Prostate gland (tissue), 2 donors: ENCODE results near the gene MFAP3L.

Experiments used
- POLR2A ChIP-seq: fragments of 450-650 bp; IDR thresholded peaks from one replicate; pipeline ENCODE4 v1.6.1; 2016; ENCODE audit warnings: antibody characterized with exemption, mild to moderate bottlenecking
- POLR2AphosphoS5 ChIP-seq: sonication (generic); formaldehyde crosslinking; IDR thresholded peaks from one replicate; pipeline ENCODE4 v1.6.1; 2017; ENCODE audit warnings: antibody characterized with exemption
- TF ChIP-seq, protein P1 (sequence below), 4 experiments: fragments of 200-600 bp in 2 of 4; fragments of 450-650 bp in 2 of 4; sonication (generic) in 2 of 4; IDR thresholded peaks; 1 replicate in 3 of 4; 2 replicates in 1 of 4; pipeline ENCODE4 v1.5.1; 2016 to 2019; ENCODE audit warnings: antibody characterized with exemption in 4 of 4, mild to moderate bottlenecking in 2 of 4, moderate library complexity in 2 of 4

DNA sequence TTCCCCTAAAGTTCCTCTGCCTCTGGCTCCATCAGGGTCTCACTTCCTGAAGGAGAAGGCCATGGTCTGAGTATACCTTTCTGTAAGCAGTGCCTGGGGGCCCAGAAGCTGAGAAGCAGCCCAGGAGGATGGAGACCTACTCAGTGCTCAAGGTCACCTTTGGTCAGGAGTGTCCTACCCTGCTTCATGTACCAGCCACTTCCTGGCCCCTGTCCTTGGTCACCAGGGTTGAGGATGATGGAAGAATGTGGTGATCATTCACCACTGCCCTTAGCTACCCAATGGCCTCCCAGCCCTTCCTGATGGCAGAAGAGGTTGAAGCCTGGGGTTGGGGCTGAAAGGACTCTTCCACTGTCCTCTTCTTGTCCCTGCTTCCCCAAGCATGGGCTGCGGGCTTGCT, 9.0 kb upstream of the MFAP3L start:
- TF ChIP-seq, protein P1, sequence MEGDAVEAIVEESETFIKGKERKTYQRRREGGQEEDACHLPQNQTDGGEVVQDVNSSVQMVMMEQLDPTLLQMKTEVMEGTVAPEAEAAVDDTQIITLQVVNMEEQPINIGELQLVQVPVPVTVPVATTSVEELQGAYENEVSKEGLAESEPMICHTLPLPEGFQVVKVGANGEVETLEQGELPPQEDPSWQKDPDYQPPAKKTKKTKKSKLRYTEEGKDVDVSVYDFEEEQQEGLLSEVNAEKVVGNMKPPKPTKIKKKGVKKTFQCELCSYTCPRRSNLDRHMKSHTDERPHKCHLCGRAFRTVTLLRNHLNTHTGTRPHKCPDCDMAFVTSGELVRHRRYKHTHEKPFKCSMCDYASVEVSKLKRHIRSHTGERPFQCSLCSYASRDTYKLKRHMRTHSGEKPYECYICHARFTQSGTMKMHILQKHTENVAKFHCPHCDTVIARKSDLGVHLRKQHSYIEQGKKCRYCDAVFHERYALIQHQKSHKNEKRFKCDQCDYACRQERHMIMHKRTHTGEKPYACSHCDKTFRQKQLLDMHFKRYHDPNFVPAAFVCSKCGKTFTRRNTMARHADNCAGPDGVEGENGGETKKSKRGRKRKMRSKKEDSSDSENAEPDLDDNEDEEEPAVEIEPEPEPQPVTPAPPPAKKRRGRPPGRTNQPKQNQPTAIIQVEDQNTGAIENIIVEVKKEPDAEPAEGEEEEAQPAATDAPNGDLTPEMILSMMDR (IDR thresholded peaks at IDR 0.05) = no peak
- TF ChIP-seq POLR2A (no peak), POLR2AphosphoS5 (no peak)
